SK-N-SH (cell line): ENCODE measurements around the gene DIAPH2. TPM values are rescaled to one million over a fixed set of nuclear protein-coding genes. Genes with fewer than 3 reads are reported as not detected.

Experiments
- CTCF ChIA-PET: fragments of 300-600, 350-600 bp; formaldehyde crosslinking; extraction: SDS; loops from one replicate; lab custom pipeline; 2021; lab: Yijun Ruan, JAX
- POLR2A ChIA-PET: fragments of 350-600 bp; sonication (Branson Sonifier 250); formaldehyde crosslinking; extraction: SDS; loops from one replicate; lab custom pipeline; 2020; ENCODE audit warnings: antibody characterized with exemption, inconsistent platforms; lab: Yijun Ruan, JAX
- DNase-seq: peaks from one replicate; pipeline ENCODE4 v3.0.0; 2012
- H2AFZ ChIP-seq: fragments of 200-600 bp; sonication (generic); 2 replicates; pipeline ENCODE4 v1.8.1; 2016; ENCODE audit warnings: antibody characterized with exemption, mild to moderate bottlenecking, low read depth
- H3F3A ChIP-seq: fragments of 200-600 bp; sonication (generic); replicated peaks from 2 replicates; pipeline ENCODE3; 2016; ENCODE audit warnings: antibody characterized with exemption, mild to moderate bottlenecking; ENCODE audit not compliant: insufficient read depth
- H3K27ac ChIP-seq, 2 experiments: fragments of 200-500 bp in 1 of 2; fragments of 200-600 bp in 1 of 2; sonication (Bioruptor generic) in 1 of 2; sonication (generic), shearing (Covaris generic) in 1 of 2; 2 replicates each; pipeline versions ENCODE4 v1.5.1 to v1.6.1; 2014 to 2016; ENCODE audit warnings: low read depth in 2 of 2, inconsistent platforms in 1 of 2, low read length in 1 of 2, mild to moderate bottlenecking in 1 of 2, mixed read lengths in 1 of 2
- H3K27me3 ChIP-seq: fragments of 200-600 bp; sonication (generic), shearing (Covaris generic); 2 replicates; pipeline ENCODE4 v1.6.1; 2016; ENCODE audit warnings: mixed run types; ENCODE audit not compliant: insufficient read depth
- H3K36me3 ChIP-seq, 2 experiments: fragments of 200-500 bp in 1 of 2; fragments of 200-600 bp in 1 of 2; sonication (Bioruptor generic) in 1 of 2; sonication (generic) in 1 of 2; replicated peaks in 1 of 2; 2 replicates each; pipeline versions ENCODE3 to v1.5.1; 2014 to 2016; ENCODE audit warnings: low read length in 1 of 2, mild to moderate bottlenecking in 1 of 2; ENCODE audit not compliant: insufficient read depth in 2 of 2, control insufficient read depth in 1 of 2
- H3K4me1 ChIP-seq, 2 experiments: fragments of 200-500 bp in 1 of 2; fragments of 200-600 bp in 1 of 2; sonication (Bioruptor generic) in 1 of 2; sonication (generic), shearing (Covaris generic) in 1 of 2; 2 replicates each; pipeline versions ENCODE4 v1.5.1 to v1.6.1; 2014 to 2016; ENCODE audit warnings: low read depth in 1 of 2, low read length in 1 of 2, mixed run types in 1 of 2; ENCODE audit not compliant: insufficient read depth in 2 of 2, control insufficient read depth in 1 of 2
- H3K4me2 ChIP-seq: fragments of 200-600 bp; sonication (generic), shearing (Covaris generic); 2 replicates; pipeline ENCODE4 v1.6.1; 2017; ENCODE audit warnings: mixed run types
- H3K4me3 ChIP-seq, 2 experiments: fragments of 200-500 bp in 1 of 2; fragments of 200-600 bp in 1 of 2; sonication (Bioruptor generic) in 1 of 2; sonication (generic), shearing (Covaris generic) in 1 of 2; 2 replicates each; pipeline versions ENCODE4 v1.5.1 to v1.8.1; 2014 to 2016; ENCODE audit warnings: low read depth in 2 of 2, inconsistent platforms in 1 of 2, low read length in 1 of 2, mild to moderate bottlenecking in 1 of 2, mixed read lengths in 1 of 2, moderate library complexity in 1 of 2
- H3K79me2 ChIP-seq: fragments of 200-600 bp; sonication (generic); 2 replicates; pipeline ENCODE4 v1.8.1; 2017; ENCODE audit warnings: mild to moderate bottlenecking; ENCODE audit not compliant: insufficient read depth
- H3K9ac ChIP-seq: fragments of 200-600 bp; sonication (generic); 2 replicates; pipeline ENCODE4 v1.6.1; 2017; ENCODE audit warnings: mixed run types
- H3K9me2 ChIP-seq: fragments of 200-600 bp; sonication (generic); 2 replicates; pipeline ENCODE4 v1.6.1; 2017; ENCODE audit warnings: mixed run types
- H3K9me3 ChIP-seq: fragments of 200-600 bp; sonication (generic); 2 replicates; pipeline ENCODE4 v1.6.1; 2017; ENCODE audit warnings: mixed run types, mild to moderate bottlenecking, moderate library complexity
- H4K20me1 ChIP-seq: fragments of 200-600 bp; sonication (generic); 2 replicates; pipeline ENCODE4 v1.6.1; 2017; ENCODE audit warnings: mild to moderate bottlenecking, mixed run types; ENCODE audit not compliant: insufficient read depth
- FOXJ3 ChIP-seq: sonication (generic); formaldehyde crosslinking; IDR thresholded peaks from 2 replicates; pipeline ENCODE4 v1.5.1; 2020; ENCODE audit warnings: mild to moderate bottlenecking, missing genetic modification reagents
- JUND ChIP-seq: IDR thresholded peaks from 2 replicates; pipeline ENCODE4 v1.4.0; 2012
- NRF1 ChIP-seq: IDR thresholded peaks from 2 replicates; pipeline ENCODE4 v1.6.1; 2012; ENCODE audit warnings: low read depth, mild to moderate bottlenecking, low read length
- RXRA ChIP-seq: IDR thresholded peaks from 2 replicates; pipeline ENCODE4 v1.4.0; 2012; ENCODE audit warnings: low read depth, mild to moderate bottlenecking, borderline replicate concordance
- WGBS: methylation state at CpG from one replicate; pipeline ENCODE4 v1.1.6; 2017; ENCODE audit warnings: low lambda C conversion rate; 5-methylcytosine and 5-hydroxymethylcytosine counted together
- polyA plus RNA-seq, 3 experiments: library from polyadenylated mRNA; depleted of rRNA; stranded (reverse); fragments of >200 nt; gene quantifications; 2 replicates each; pipeline ENCODE4 v1.2.3, GENCODE V29; 2012
- TF ChIP-seq, protein P1 (sequence below): IDR thresholded peaks from 2 replicates; pipeline ENCODE4 v1.4.0; 2012; ENCODE audit warnings: low read depth, borderline replicate concordance

The DIAPH2 gene
- polyA plus RNA-seq, 1 of the 3 experiments (the other 2 are of a cell fraction): 1.1 TPM

GRCh38 chrX:96689991-96690390, 5.3 kb downstream of the DIAPH2 start:
- POLR2A ChIA-PET: no interaction called here
- no peak for TF ChIP-seq JUND
- no peak for DNase-seq
- no peaks in the 10 kb centered on the region for H3K27me3 ChIP-seq
- H3K27ac ChIP-seq: no peak overlapping the region; a peak in 1 of 4 replicates
- no peaks in the 10 kb centered on the region for H4K20me1 ChIP-seq
- CTCF ChIA-PET: no interaction called here
- no peak overlapping the region for H3K4me3 ChIP-seq
- H3K36me3 ChIP-seq: no peaks in the 10 kb centered on the region
- no peak overlapping the region for H3K9ac ChIP-seq
- no peaks in the 10 kb centered on the region for H3F3A ChIP-seq
- no peaks in the 10 kb centered on the region for H3K9me2 ChIP-seq
- H3K79me2 ChIP-seq: peaks cover 24% of the 10 kb centered on the region
- 40% methylated on average over 2 of the region's 2 CpGs for WGBS
- no peaks in the 10 kb centered on the region; a peak in 1 of 4 replicates for H3K4me1 ChIP-seq
- H3K9me3 ChIP-seq: no peaks in the 10 kb centered on the region
- no peak overlapping the region for H2AFZ ChIP-seq
- H3K4me2 ChIP-seq: no peak overlapping the region

- Histone ChIP-seq H3K9me2 (no peaks in the 10 kb centered on the region), H3K9me3 (no peaks in the 10 kb centered on the region), H3K27me3 (no peaks in the 10 kb centered on the region), H3K4me3 (no peak overlapping the region), H2AFZ (no peak overlapping the region), H3K4me2 (no peak overlapping the region), H3K27ac (no peak overlapping the region), H3K4me1 (no peaks in the 10 kb centered on the region; a peak in 1 of 4 replicates), H3K79me2 (peaks cover 13% of the 10 kb centered on the region), H3F3A (no peaks in the 10 kb centered on the region)
- no peak for DNase-seq
- POLR2A ChIA-PET: no interaction called here
- 72% methylated on average over 1 of the region's 1 CpG for WGBS
- TF ChIP-seq FOXJ3 (CRISPR knock-in tag): no peak
- no peak for TF ChIP-seq RXRA
- TF ChIP-seq, protein P1, sequence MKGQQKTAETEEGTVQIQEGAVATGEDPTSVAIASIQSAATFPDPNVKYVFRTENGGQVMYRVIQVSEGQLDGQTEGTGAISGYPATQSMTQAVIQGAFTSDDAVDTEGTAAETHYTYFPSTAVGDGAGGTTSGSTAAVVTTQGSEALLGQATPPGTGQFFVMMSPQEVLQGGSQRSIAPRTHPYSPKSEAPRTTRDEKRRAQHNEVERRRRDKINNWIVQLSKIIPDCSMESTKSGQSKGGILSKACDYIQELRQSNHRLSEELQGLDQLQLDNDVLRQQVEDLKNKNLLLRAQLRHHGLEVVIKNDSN: no peak
- TF ChIP-seq, all 33 proteins: peak for 0
- no peaks in the 10 kb centered on the region for H4K20me1 ChIP-seq
- CTCF ChIA-PET: no interaction called here
- H3K9ac ChIP-seq: no peak overlapping the region
- no peaks in the 10 kb centered on the region for H3K36me3 ChIP-seq
These were observed 7.8 kb downstream of the DIAPH2 start for GRCh38 chrX:96692454-96692853.

DNA sequence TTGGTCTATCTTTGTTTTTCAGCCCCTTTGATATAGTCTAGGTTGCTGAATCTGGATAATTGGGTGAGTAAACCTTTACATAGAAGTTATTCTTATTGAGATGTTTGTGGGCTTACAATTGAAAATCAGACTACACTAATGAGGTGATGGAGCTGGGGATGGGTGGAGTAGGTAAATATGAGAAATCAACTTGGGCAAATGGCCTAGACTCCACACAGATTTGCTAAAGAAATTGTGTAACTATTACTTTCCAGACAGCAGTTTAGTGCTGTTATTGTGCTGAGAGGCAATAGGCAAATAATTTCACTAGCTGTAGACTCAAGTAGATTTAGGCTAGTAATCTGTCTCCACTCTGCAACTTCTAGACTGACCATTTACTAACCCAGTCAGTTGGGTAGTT, 8.2 kb downstream of the DIAPH2 start:
- Histone ChIP-seq H4K20me1 (no peaks in the 10 kb centered on the region), H3K4me2 (no peak overlapping the region), H3K4me1 (no peaks in the 10 kb centered on the region; a peak in 1 of 4 replicates), H2AFZ (no peak overlapping the region), H3K36me3 (no peaks in the 10 kb centered on the region), H3F3A (no peaks in the 10 kb centered on the region), H3K79me2 (peaks cover 12% of the 10 kb centered on the region), H3K9me3 (no peaks in the 10 kb centered on the region), H3K27me3 (no peaks in the 10 kb centered on the region), H3K4me3 (no peak overlapping the region), H3K9ac (no peak overlapping the region), H3K9me2 (no peaks in the 10 kb centered on the region), H3K27ac (no peak overlapping the region)
- CTCF ChIA-PET: no interaction called here
- no peak for TF ChIP-seq NRF1
- POLR2A ChIA-PET: no interaction called here
- no peak for DNase-seq

DNA sequence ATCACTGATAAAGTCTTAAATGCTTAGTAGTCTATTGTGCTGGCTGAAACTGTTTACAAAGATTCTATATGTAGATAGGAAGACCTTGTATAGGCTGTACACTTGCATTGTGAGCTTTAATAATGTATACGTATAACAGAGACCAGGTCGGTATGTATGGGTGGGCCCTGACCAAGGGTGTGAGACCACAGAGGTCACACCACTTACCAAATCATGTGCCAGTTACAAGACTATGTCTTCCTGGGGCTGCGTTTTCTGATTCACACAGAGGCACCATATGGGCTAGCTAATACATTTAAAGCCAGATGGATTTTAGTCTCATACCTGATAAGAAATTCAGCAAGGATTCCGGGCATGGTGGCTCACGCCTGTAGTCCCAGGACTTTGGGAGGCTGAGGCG, 8.8 kb downstream of the DIAPH2 start:
- H3F3A ChIP-seq: no peaks in the 10 kb centered on the region
- no peak overlapping the region for H3K4me3 ChIP-seq
- CTCF ChIA-PET: no interaction called here
- no peak overlapping the region for H2AFZ ChIP-seq
- no peaks in the 10 kb centered on the region; a peak in 1 of 4 replicates for H3K4me1 ChIP-seq
- no peaks in the 10 kb centered on the region for H4K20me1 ChIP-seq
- 65% methylated on average over 5 of the region's 6 CpGs for WGBS
- peaks cover 10% of the 10 kb centered on the region for H3K79me2 ChIP-seq
- H3K27ac ChIP-seq: no peak overlapping the region
- no peak overlapping the region for H3K4me2 ChIP-seq
- H3K9me3 ChIP-seq: no peaks in the 10 kb centered on the region
- no peaks in the 10 kb centered on the region for H3K9me2 ChIP-seq
- H3K27me3 ChIP-seq: no peaks in the 10 kb centered on the region
- no peaks in the 10 kb centered on the region for H3K36me3 ChIP-seq
- TF ChIP-seq, protein P1: no peak
- DNase-seq: no peak
- H3K9ac ChIP-seq: no peak overlapping the region
- POLR2A ChIA-PET: no interaction called here
